Hepatocyte (in vitro differentiated cells): Measurements from ENCODE around the gene BMP2.

Source experiments
- CTCF ChIP-seq: fragments of 200-600 bp; sonication (generic); IDR thresholded peaks from 2 replicates; pipeline ENCODE4 v1.5.1; 2016; ENCODE audit warnings: antibody characterized with exemption, mild to moderate bottlenecking; ENCODE audit not compliant: poor library complexity
- EZH2 ChIP-seq: fragments of 200-600 bp; sonication (generic); IDR thresholded peaks from 2 replicates; pipeline ENCODE4 v1.6.1; 2016; ENCODE audit warnings: antibody characterized with exemption, mild to moderate bottlenecking, borderline replicate concordance

GRCh38 chr20:6802227-6802626 lies 34.7 kb downstream of the BMP2 start:
- TF ChIP-seq CTCF (no peak), EZH2 (no peak)
